HG03460 (cell line): ENCODE data around the gene ACADS.

Experiments
- ATAC-seq: cut with Tn5 transposase; IDR thresholded peaks from one replicate; pipeline ENCODE4 v1.9.1; 2021; ENCODE audit not compliant: unreplicated experiment

ACADS gene

DNA sequence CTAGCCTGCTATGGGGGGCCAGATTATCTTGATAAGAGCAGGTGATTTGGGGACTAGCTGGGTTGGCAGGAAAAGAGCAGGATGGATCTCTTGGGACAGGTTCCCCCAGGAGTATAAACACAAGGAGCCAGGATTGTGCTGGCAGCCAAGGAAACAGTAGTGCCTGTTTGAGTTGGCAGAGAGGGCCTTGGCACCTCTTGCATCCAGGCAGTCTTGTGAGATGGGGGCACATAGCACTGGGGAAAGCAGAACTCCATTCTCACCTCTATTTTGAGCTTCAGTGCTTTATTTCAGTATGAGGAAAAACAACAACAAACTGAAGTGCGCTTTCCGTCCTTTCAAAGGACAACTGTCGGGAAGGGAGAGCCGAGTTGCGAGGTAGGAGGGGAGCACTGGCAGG lies 24.7 kb upstream of the ACADS start:
- ATAC-seq: no peak

DNA sequence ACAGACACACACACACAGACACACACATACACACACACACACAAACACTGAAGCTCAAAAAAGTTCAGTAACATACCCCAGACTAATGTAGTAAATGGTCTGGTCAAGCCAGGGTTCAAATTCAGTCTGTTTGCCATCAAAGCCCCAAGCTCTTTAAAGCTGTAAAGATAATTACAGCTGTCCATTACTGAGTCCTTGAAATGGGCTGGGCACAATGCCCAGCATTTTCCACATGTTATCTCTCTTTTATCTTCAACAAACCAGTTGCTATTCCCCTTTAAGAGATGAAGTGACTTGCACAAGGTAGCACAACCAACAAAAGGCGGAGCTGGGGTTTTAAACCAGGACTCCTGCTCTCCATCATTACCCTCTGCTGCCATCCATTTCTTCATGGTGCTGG lies 23.0 kb upstream of the ACADS start:
- no peak for ATAC-seq

DNA sequence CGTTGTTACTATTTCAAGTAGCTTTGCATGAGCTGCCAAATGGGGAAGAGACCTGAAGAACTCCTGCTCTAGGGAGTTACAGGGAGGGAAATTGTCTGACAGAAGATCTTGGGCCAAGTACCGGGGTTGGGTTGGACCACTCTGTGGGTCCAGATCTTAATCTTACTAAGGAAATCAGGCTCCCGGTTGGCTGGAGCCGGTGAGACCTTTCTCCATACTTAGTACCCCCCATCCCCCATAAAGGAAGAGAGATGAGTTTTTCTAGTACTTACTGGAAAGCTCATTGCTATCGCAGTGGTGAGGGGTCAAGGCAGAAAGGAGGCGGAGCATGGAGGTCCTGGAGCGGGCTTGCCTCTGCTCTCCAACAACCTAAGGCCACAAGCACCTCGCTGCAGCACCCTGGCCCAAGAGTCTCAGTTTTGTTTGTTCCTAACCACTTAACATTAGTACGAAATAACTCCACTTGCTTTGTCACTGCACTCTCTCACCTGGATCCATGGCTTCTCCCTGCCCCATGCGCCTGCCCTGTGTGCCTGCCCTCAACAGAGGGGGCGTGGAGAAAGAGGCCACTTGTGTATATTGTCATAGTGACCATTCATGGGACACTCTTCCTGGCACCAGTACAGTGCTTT lies 22.2 kb upstream of the ACADS start:
- ATAC-seq: no peak

DNA sequence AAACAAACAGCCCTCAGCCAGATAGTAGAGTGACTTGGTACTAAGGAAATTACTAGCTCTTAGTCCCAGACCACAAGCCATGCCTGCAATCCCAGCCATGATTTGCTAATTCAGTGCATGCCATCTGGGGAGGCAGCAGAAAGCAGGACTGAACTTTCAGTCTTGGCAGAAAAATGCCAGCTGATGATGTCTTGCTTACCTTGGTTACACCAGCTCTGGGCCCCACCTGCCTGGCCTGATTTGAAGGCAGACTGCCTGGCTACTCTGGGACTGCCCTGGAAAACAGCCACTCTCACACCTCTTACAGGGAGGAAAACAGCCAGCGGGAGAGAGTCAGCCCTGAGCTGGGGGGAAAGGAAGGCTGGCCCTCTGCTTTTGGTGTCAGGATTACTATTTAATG lies 20.0 kb upstream of the ACADS start:
- no peak for ATAC-seq

DNA sequence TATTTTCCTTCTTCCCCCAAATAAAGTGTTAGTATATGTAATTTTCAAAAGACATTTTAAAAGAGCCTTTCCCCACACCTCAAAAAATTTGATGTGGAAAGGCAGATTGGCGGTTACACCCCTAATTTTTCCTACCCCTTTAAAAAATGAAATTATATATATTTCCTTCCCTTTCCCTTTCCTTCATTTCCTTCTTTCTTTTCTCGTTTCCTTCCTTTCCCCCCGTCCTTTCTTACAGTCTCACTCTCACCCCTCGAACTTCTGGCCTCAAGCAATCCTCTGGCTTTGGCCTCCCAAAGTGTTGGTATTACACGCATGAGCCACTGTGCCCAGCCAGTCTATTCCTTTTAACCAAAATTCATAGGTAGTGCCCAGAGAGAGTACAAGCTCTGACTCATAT lies 19.6 kb upstream of the ACADS start:
- ATAC-seq: no peak

DNA sequence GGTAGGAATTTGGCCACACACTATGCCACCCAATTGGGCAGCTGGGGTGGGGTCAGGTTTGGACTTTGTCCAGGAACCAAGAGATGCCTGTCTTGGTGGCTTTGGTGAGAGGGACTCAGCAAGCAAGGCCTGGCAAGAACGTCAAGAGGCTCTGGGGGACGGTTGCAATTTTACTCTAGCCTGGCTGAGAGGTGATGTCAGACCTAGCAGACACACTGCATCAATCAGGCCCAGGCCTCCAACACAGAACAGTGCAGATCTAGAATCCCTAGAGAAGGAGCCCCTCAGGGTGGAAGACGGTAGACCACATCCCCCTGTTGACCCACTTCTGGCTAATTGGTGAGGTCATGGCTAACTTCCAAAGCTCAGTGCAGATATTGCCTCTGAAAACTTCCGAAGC lies 17.0 kb upstream of the ACADS start:
- ATAC-seq: no peak

DNA sequence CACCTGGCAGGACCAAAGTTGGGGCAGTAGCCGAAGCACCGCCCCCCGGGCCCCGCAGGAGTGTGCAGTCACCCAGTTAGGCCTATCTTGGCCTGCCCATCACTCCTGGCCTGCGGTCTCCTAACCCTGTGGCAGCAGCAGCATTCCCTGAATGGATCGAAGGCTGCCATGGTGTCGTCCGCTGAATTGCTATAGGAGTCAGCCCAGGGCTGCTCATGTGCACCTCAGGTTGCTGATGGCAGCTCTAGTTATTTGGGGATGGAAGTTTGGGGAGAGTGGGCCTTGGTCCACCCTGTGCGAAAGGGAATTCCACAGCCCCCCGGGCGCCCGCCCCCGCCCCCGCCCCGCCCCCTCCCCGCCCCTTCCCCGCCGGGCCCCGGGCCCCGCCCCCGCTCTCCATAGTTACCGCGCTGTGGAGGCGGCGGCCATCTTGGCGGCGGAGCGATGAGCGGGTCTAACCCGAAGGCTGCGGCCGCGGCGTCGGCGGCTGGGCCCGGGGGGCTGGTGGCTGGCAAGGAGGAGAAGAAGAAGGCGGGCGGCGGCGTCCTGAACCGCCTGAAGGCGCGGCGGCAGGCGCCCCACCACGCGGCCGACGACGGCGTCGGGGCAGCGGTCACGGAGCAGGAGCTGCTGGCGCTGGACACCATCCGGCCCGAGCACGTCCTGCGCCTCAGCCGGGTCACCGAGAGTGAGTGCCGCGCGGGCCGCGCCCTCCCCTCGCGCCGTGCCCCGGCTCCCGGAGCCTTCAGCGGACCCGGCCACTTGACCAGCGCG lies 15.4 kb upstream of the ACADS start, which contains the start of gene UNC119B:
UNC119B (plus strand) TSS at position 428 of the 774 bp plus-strand sequence; CDS start at position 445, 17 bp downstream.
- ATAC-seq: peak; percentile 69

DNA sequence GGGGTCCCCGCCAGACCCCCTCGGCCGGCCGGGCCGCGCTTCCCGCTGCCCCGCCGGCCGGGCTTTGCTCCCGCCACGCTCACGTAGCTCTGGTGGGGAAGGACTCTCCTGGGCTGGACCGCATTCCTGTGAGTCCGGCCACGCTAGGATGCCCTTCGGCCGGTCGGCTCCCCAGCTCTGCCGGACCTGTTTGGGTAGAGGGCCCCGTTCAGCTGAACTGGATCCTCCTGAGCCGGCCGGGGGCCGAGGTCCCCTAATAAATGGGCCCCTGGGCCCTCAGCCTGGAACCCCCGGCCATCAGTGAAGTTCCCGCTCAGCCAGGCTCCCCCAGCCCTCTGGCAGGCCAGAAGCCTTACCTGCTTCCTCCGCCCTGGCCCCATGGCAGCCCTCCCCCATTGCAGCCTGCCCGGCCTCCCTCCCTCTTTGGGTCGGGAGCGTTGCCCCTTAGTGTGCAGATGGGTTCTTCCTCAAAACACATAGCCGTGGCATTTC lies 14.8 kb upstream of the ACADS start:
- peak; percentile 29 for ATAC-seq

DNA sequence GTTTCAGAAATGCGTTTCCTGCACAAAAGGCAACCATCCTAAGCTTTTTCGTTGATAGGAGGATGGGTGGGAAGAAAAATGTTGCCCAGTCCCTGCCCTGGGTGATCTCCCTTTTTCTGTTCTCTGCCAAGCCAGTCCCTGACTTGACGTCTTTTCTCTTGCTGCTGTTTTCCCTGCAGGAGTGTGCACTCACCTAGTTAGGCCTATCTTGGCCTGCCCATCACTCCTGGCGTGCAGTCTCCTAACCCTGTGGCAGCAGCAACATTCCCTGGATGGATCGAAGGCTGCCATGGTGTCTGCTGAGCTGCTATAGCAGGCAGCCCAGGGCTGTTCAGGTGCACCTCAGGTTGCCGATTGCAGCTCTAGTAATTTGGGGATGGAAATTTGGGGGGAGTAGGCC lies 14.2 kb upstream of the ACADS start:
- ATAC-seq: no peak

DNA sequence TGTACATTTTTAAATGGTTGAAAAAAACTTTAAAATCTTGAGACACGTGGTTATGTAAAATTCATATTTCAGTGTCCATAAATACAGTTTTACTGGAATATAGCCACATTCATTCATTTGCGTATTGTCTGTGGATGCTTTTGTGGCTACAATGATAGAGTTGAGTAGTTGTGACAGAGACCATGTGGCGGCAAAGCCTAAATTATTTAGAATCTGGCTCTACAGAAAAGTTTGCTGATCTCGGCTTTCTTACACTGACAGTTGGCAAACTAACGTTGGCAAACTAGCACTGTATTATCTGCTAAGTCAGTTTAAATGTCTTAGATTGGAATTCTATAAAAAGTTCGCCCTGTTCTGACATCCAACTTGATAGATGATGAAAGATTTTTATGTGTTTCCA lies 13.0 kb upstream of the ACADS start:
- ATAC-seq: no peak

DNA sequence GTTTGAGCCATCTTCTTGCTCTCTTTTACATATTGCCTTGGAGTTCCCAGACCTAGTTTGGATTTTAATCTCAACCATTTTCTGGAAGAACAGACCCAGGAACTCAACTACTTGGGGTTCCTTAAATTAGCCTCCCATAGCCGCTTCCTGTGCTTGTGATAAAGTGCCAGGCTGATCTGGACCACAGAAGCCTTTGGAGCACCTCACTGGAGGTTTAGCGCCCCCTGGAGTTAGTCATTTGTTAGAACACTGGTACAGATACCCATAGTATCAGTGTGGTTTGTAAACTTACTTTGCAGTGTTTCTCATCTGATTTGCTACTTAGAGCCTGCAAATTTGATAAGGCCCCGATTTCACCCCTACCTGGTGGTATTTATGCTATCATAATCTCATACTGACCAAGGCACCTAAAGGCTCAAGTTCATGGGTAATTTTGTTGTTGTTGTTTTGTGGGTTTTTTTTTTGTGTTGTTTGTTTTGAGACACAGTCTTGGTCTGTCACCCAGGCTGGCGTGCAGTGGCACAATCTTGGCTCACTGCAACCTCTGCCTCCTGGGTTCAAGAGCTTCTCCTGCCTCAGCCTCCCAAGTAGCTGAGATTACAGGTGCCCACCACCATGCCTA lies 11.7 kb upstream of the ACADS start:
- no peak for ATAC-seq

DNA sequence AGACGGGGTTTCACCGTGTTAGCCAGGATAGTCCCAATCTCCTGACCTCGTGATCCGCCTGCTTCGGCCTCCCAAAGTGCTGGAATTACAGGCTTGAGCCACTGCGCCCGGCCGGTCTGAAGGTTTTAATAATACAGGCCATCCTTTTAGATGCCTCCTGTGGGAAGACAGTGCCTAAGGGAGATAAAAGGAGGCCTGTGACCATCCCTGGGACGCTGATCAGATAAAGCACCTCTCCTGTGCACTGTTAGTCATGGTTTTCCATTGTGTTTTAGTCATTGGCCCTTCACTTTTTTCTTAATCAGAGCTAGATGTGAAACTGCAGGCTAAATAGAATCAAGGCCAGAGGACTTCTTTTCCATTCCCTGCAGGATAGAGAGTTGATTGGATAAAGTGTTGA lies 7.6 kb upstream of the ACADS start:
- ATAC-seq: no peak

DNA sequence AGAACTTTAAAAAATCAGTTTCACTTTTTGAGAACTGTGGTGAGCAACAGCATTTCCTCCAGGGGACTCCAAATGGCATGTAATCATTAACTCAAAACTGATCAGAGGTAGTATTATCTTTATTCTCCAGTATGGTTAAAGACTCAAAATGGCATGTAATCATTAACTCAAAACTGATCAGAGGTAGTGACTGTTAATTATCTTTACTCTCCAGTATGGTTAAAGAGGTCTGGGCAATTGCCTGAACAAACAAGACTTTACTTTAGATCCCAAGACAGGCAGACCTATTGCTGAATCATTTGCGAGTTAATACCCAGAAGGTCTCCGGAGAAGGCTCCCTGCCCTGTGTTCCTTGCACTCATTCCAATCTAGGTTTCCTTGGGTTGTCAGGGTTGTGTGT lies 6.6 kb upstream of the ACADS start:
- no peak for ATAC-seq

DNA sequence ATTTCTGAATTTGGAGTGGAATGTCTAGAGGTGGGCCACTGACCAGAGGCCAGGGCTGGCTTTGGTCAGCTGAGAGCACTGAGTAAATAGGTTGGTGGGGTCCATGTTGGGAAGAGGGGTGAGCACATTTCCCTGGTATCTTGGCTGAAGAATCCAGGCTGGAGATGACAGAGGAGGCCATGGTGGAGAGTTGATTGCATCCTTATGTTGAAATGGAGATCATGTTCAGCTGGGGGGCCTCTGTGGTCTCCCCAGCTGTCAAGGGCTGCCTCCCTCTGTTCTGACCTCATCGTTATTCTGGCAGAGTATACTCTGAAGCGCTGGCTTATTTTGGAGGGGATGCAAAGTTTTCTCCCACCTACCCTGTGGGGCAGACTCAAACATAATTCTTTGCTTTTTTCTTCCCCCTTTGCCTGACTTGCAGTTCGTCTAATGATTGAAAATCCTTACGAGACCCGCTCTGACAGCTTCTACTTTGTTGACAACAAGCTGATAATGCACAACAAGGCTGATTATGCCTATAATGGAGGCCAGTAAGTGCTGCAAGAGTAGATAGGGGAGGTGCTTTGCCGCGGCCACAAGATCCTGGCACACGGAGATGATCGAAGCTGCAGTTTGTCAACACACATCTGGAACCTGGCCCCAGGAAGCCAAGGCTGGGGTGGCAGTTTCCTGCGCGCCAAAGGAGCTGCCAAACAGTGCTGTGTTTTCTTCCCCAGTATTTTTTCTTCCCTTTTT lies 6.0 kb upstream of the ACADS start:
- ATAC-seq: no peak

DNA sequence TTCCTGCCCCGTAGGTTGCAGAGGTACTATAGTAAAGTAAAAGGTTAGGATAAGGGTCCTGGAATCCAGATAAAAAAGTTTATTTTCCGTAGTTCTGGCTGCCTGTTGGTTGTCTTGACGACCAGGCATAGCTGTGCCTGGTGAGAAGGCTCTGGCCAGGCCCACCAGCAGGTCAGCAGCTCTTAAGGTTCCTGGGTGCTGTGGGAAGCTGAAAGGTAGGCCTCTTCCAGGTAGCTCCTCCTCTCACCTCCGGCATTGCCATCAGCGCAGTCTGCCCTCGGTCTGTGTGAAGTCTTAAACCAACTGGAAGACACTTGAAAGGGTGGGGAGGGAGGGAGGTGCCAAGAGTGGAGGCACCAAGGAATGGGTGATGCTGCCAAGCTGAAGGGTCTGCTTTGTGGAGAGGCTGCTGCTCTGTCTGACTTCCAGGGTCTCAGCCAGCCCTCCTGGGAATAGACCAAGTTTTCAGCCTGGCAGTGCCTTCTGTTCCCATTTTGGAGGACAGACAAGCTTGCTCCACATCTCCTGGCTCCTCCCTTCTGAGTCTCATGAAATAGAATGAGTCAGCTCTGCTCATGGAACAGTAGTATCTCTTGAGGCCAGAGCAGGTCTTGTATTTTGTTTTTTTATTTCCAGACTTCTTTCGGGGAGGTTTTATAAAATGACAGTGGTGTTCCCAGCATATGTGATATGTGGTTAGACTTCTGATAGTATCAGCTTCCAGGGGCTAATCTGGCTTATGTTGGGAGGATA lies 5.2 kb upstream of the ACADS start:
- no peak for ATAC-seq

DNA sequence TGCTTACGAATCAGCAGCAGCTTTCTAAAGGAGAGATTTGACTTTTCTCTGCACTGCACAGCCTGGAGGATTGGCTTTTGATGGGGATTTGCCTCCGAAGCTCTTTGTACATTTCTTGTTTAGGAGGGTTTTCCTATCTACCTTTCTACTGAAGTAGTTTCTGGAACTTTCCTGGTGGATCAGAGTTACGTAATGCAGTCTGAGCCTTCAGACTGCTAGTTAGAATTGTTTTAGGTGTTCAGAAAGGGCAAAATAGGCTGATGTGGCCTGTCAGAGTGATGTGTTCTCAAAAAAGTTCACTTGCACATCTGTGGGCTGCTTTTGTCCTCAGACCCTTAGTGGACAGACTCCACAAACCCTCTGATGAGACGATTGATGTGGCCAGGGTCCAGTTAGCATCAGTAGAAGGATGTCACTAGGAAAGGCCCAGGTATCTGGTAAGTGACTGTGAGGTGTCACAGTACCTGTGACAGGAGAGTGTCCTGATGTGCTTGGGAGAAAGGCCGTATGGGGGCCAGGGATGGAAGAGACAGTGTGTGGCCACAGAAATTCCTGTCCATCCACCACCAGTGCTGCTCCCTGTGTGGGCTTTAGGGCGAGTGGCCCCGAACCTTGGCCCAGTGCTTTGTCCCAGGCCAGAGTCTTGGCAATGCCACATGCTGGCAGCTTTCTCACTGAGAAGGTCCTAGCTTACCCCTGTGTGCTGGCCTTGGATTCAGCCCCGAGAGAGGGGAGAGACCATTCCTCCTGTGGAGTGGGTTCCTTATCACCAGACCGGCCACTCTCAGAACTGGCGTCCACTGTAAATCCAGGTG lies 4.4 kb upstream of the ACADS start:
- no peak for ATAC-seq

DNA sequence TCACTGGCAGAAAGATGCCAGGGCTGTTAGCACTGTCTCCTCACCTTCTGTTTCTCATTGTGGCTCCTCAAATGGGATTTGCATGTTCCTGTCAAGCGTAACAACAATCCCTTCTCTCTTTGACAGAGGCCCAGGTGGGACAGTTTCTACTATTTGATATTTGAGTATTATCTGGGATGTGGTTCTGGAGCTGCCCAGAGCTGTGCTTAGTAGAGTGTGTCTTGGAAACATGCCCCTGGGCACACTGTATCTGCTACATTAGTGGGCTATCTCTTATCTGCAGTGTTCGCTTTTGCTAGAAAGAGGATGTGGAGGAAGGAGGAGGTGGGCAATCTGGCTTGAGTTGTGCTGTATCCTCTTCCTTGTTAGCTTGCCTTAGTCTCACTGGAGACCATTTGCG lies 3.8 kb upstream of the ACADS start:
- no peak for ATAC-seq

DNA sequence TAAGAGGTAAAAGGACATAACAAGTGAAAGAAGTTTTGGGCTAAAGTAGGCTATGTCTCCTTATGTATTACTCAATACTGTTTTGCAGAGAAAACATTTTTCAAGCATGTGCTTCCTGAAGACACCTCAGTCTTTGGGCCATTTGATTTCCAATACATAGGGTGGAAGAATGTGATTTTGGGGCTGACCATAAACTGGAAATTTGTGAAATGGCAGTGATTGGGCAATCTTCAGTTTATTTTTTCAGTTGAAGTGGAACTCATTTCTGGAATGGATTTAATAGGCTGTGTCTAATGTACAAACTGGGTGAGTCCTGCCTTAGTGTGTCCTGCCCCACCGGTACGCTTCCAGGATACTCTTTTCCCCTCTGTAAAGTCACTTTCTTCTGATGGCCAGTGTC lies 2.8 kb upstream of the ACADS start:
- no peak for ATAC-seq

DNA sequence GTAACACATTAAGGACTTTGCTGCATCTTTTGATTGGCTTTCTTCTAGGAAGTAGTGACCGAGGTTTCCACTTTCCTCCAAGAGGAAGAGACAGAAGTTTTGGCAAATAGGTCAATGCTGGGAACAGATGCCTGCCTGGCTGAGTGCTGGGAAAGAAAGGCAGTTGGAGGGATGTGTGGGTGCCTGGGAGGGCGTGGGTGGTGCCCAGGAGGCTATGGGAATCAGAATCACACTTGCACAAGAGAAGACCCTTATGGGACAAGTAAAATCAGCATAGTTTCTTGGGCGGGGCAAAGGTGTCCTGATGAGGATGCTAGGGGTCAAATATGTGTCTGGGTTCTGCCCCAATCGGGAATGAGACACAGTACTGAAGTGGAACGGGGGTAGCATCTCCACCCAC lies 906 bp upstream of the ACADS start:
- ATAC-seq: no peak

DNA sequence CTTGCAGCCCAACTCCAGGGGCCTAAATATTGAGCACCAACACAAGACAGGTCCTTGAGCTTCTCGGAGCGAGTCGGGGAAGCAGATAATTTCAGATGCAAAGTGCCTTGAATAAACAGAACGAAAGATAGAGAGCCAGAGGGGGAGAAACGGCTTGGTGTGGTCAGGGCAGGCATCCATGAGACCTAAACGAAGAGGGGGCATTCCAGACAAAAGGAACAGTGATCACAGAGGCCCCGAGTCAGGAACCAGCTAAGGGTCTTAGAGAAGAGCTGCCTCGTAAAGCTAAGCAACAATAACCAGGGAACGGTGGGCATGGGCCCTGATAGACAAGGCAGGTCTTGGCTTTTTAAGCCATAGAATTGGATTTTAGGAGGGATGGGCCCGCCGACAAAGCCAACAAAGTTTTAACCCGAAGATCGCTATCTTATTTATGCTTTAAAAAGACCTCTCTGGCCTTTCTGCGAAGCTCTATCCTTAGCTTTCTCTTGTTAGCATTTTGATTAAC lies 421 bp upstream of the ACADS start:
- no peak for ATAC-seq
